NCI-H748 (cell line): Measurements from ENCODE around the gene MAP2K5.
"Not testable (repeated sequence)": the region's sequence is repeated elsewhere in the genome, so short reads cannot be mapped to it uniquely, and the experiment has no call there.

Source experiments
- DNase-seq: peaks from one replicate; lab custom pipeline; 2025; ENCODE audit not compliant: unreplicated experiment; lab: John Stamatoyannopoulos, UW

MAP2K5 gene

DNA sequence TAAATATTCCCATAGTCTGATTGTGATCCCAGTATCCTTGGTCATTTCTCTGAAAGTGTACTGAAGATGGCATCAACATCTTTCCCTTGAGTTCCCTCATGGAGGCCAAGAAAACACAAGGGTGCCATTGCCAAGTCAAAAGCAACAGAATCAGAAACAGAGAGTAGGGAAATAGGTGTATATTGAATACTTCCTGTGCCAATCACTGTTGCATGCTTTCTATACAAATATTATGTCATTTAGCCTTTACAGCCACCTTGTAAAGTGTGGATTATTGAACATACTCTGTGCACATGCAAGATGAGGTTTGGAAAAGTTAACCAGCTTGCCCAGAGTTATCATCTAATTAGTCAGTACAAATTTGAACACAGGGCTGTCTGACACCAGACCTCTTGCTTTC, 117.9 kb downstream of the MAP2K5 start:
- no peak for DNase-seq

DNA sequence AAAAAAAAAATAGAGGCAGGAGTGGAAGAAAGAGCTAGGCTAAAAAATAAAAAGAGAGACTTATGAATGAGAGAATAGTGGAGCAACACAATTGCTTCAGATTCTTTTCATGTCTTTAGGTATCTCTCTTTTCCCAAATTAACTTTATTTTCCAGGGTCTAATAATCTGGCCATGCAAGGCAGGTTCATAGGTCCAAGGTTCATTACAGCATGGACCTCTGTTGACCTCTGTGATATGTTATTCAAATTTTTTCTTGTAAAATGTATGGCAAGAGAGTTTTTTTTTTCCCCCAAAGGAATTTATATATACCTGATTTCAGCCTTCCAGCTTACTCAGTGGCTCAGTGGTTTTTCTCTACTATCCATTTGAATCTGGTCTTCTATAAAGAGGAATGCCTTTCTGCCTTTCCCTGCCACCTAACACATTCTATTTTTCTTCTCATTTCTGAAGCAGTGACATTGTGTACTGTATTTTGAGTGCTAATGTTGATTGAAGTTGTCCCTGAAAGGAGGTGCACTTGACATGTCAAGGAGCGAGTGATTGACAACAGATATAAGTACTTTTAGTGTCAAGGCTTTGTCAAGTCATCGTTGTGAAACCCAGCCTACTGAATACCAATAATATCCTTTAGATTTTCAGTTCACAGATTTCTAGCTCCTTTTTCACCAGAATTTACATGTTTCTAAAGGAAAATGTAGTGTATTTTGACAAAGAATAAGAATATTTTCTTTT, 118.5 kb downstream of the MAP2K5 start:
- DNase-seq = no peak

DNA sequence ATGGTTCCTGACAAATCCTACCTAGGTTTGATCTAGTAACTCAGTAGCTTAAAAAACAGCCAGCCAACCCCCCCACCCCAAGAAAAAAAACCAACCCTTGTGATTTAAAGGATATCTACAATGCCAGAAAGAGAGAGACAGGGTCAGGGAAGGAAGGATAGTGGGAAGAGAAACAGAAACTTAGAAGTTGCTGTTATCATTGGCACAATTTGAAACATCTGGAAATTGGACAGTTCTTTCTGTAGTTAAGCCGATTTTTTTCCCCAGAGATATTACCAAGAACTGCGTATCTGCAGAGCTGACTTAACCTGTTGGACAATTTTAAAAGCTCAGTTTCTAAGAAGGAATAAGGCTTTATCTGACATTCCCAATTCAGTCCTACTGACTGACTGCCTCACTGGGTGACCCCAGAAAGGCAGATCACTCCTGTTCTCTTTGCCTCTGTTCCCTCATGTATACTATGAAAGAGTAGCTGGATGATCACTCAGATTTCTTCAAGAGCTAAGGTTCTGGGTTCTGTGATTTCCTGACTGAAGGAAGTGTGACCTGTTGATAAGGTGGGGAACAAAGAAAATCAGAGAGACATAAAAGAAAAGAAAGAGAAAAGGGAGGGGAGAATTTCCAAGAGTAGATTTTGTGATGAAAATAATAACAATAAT, 128.3 kb downstream of the MAP2K5 start:
- DNase-seq = no peak

DNA sequence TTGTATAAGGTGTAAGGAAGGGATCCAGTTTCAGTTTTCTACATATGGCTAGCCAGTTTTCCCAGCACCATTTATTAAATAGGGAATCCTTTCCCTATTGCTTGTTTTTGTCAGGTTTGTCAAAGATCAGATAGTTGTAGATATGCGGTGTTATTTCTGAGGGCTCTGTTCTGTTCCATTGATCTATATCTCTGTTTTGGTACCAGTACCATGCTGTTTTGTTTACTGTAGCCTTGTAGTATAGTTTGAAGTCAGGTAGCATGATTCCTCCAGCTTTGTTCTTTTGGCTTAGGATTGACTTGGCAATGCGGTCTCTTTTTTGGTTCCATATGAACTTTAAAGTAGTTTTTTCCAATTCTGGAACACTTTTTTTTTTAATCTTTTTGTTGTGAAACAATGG, 130.3 kb downstream of the MAP2K5 start:
- DNase-seq = not testable (repeated sequence)

DNA sequence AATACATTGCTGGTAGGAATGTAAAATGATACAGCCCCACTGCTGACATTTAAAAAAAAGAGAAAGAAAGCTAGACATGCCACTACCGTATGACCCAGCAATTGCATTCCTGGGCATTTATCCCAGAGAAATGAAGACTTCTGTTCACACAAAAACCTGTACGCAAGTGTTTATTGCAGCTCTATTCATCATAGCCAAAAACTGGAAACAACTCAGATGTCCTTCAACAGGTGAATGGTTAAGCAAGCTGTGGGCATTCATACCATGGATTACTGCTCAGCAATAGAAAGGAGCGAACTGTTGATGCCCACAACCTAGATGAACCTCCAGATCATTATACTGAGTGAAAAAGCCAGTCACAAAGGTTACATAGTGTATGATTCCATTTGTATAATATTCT, 132.5 kb downstream of the MAP2K5 start:
- no peak for DNase-seq

- DNase-seq = no peak
Observed at GRCh38 chr15:67678089-67678488, 135.6 kb downstream of the MAP2K5 start.

DNA sequence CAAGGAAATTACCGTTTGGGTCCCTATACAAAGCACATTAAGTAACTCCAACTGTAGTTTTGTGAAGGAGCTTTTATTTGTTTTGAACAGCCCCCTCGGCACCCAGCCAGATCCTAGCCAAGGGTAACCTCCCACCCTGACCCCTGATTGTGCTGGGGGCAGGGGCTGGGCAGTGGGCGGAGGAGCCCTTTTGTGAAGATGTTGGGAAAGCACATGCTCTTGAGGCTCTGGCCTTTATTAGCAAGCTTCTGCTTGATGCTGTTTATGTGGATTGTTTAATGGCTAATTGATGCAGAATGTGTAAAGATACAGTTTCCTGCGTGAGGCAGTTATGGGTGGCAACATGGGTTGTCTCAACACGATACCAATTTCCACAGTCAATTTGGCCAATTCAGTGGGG, 136.5 kb downstream of the MAP2K5 start:
- peak; percentile 79 for DNase-seq

DNA sequence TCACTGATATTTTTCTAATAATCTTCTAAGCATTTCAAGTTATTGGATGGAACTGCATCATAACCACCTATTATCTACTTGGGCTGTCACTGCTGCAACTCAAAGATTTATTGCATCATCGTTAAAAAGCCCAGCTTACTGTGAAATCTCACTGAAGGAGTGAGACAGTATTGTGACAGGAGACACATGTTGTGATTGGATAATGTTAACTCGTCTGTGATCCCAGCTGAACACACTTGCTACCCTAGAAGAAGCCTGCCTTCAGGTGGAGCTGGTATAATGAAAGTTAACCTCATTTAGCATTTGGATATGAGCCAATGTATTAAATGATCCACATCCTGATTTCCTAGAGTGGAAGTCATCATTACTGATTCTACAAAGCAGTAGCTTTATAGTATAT, 138.1 kb downstream of the MAP2K5 start:
- DNase-seq = peak; percentile 68

GRCh38 chr15:67685008-67685599, 142.6 kb downstream of the MAP2K5 start:
- DNase-seq = peak; percentile 50

DNA sequence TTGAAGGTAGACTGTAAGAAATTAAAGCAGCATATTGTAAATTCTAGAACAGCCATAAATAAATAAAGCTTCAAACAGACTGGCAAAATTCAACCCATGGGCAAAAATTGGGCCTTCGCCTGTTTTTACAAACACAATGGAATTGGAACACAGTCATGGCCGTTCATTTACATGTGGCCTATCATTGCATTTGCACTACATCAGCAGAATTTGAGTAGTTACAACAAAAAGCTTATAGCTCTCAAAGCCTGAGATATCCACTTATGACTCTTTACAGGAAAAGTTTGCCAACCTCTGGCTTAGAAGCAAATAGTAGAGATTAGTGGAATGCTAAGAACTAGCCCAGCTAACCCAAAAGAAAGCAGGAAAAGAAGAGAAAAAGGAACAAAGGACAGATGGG, 143.2 kb downstream of the MAP2K5 start:
- DNase-seq = no peak

DNA sequence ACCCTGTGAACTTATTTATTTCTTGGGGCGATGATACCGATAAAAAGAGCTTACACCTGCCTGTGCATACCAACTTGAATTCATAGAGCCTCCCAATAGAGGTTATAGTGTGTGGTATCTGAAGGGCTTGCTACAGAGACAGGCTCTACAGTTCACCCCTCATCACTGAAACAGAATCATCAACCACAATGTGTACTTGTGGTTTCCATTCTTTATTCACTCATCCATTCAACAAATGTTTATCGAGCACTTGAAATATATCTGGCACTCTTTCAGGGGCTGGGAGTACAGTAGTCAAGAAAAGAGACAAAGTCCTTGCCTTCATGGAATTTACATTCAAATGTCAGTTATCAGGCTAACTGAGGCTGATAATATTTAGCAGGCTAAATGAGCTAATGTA, 148.4 kb downstream of the MAP2K5 start:
- peak; percentile 60 for DNase-seq

DNA sequence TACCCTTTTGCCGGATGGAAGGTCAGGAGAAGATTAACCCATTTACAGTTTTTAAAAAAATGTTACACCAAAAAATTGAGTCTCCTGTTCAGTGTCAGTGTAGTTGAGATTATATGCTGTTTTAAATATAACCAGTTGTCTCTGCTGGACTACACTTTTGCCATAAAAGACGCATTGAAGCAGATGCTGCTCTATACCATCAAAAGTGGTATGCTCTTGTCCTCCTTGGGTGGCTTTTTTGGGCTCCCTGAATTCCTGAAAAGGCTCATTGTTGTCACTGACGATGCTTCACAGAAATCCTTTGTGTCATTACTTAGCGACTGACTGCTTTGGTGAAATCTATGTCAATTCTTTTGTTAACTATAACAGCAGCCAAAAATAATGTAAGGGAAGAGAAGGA, 148.9 kb downstream of the MAP2K5 start:
- no peak for DNase-seq

DNA sequence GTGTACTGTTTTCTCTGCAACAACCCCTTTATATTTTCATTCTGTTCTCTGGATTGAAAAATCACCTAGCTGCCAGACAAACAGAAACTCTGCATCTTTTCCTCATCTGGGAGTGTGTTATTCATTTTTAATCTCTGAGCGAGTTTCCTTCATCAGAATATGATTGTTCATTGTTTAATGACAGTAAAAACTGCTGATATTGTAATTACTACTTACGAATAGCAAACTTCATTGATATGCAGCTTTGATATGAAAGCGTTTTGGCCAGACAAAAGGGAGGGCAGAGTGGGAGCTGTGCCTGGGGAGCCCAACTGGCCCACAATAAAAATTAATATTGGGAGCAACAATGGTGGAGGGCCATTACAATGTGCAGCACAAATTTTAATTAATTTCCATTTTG, 150.1 kb downstream of the MAP2K5 start:
- DNase-seq = no peak

- no peak for DNase-seq
Observed at GRCh38 chr15:67696087-67696486, 153.6 kb downstream of the MAP2K5 start.

- no peak for DNase-seq
Observed at GRCh38 chr15:67700023-67700422, 157.5 kb downstream of the MAP2K5 start.

DNA sequence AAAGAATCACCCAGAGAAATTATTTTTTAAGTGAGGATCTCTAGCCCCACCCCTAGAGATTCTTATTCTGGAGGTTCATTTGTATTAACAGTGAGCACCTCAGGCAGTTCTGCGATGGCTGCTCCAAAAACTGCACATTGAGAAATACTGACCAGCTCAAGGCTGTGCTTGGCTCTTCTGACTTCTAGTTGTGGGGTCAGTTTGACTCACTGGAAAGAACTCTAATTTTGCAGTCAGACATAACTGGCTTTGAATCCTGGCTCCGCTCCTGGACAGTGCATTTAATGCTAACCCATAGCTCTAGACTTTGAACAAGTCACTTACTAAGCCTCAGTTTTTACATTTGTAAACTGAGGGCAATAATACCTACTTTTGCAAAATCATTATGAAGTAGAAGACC, 159.2 kb downstream of the MAP2K5 start:
- no peak for DNase-seq

DNA sequence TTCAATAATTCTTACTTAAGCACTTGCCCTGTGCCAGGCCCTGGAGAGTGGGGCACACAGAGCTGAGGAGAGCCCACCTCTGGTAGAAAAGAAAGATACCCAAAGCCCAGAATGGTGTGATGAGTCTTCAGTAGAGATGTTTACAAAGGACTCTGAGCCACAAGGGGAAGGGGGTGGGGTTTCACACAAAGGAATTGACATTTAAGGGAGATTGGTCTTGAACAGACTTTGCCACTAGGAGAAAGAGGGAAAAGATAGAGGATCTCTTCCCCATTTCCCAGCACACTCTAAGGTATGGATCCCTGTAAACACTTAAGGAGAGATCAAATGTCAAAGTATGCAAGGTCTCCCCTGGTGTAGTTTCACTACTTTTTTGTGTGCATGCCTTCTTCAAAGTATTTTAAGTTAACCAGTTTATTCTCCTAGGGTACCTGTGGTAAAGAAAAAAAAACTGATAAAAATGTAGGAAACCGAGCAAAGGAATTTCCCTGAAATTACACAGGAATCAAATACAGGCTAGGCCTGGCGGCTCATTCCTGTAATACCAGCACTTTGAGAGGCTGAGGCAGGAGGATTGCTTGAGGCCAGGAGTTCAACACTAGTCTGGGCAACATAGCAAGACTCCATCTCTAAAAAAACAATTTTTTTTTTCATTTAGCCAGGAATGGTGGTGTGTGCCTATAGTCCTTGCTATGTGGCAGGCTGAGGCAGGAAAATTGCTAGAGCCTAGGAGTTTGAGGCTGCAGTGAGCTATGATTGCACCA, 165.2 kb downstream of the MAP2K5 start:
- DNase-seq = no peak

- DNase-seq = no peak
Observed at GRCh38 chr15:67708500-67708899, 166.0 kb downstream of the MAP2K5 start.

- DNase-seq = peak; percentile 89
Observed at GRCh38 chr15:67715170-67715569, 172.7 kb downstream of the MAP2K5 start.

- DNase-seq = no peak
Observed at GRCh38 chr15:67716171-67716570, 173.7 kb downstream of the MAP2K5 start.

DNA sequence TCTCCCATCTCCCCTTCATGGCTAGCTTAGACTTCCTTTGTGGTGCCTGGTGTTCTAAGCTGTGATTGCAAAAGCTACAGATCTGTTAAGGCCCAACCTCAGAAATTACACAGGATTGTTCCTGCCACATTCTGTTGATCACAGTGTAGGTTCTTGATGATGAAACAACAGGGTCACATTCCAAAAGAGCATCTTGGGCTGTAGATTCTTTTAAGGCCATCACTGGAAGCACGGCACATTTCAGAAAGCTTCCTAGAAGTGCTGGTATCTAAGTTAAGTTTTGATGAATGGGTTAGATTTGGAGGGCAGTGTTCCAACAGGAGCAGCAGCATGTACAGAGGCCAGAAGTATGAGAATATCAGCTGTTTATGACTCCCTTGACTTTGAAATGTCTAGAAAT, 175.3 kb downstream of the MAP2K5 start:
- no peak for DNase-seq
